Stomach (tissue), 4 donors: ENCODE measurements around the gene DGCR8.

ENCODE experiments used
- EP300 ChIP-seq: sonication (generic); formaldehyde crosslinking; IDR thresholded peaks from one replicate; pipeline ENCODE4 v1.6.1; 2017; ENCODE audit warnings: antibody characterized with exemption
- POLR2AphosphoS5 ChIP-seq, 3 donors: sonication (generic); formaldehyde crosslinking; IDR thresholded peaks; one replicate each; pipeline ENCODE4 v1.6.1; 2016; ENCODE audit warnings: antibody characterized with exemption in 3 of 3
- TF ChIP-seq, protein P1 (sequence below), 7 experiments: fragments of 450-650 bp in 4 of 7; fragments of 200-600 bp in 3 of 7; sonication (generic) in 3 of 7; IDR thresholded peaks; one replicate each; pipeline ENCODE4 v1.5.1; 2016 to 2019; ENCODE audit warnings: antibody characterized with exemption in 7 of 7, control low read depth in 2 of 7, mild to moderate bottlenecking in 1 of 7

GRCh38 chr22:20060700-20061480 lies 19.2 kb upstream of the DGCR8 start:
- TF ChIP-seq, protein P1, sequence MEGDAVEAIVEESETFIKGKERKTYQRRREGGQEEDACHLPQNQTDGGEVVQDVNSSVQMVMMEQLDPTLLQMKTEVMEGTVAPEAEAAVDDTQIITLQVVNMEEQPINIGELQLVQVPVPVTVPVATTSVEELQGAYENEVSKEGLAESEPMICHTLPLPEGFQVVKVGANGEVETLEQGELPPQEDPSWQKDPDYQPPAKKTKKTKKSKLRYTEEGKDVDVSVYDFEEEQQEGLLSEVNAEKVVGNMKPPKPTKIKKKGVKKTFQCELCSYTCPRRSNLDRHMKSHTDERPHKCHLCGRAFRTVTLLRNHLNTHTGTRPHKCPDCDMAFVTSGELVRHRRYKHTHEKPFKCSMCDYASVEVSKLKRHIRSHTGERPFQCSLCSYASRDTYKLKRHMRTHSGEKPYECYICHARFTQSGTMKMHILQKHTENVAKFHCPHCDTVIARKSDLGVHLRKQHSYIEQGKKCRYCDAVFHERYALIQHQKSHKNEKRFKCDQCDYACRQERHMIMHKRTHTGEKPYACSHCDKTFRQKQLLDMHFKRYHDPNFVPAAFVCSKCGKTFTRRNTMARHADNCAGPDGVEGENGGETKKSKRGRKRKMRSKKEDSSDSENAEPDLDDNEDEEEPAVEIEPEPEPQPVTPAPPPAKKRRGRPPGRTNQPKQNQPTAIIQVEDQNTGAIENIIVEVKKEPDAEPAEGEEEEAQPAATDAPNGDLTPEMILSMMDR (IDR thresholded peaks at IDR 0.05) = no peak
- TF ChIP-seq POLR2AphosphoS5 (IDR thresholded peaks at IDR 0.05) (no peak), EP300 (no peak)
